Tibial nerve (tissue), 4 donors: ENCODE data around the gene ATAD3B. TPM values are rescaled to one million over a fixed set of nuclear protein-coding genes. Genes with fewer than 3 reads are reported as not detected.
"Not testable (repeated sequence)": the region's sequence is repeated elsewhere in the genome, so short reads cannot be mapped to it uniquely, and the experiment has no call there.

Experiments used
- DNase-seq, 2 donors: peaks; one replicate each; pipeline ENCODE4 v3.0.0-alpha.2; 2019; ENCODE audit warnings: low spot score in 2 of 2
- H3K27ac ChIP-seq, 4 donors: fragments of 200-600 bp; sonication (generic) in 3 of 4; one replicate each; pipeline ENCODE4 v1.5.1; 2017 to 2019; ENCODE audit warnings: mild to moderate bottlenecking in 1 of 4
- H3K27me3 ChIP-seq, 2 donors: fragments of 200-600 bp; sonication (generic) in 1 of 2; one replicate each; pipeline versions ENCODE4 v1.5.1 to v1.6.0; 2017 to 2019
- H3K36me3 ChIP-seq, 3 donors: fragments of 200-600 bp; sonication (generic); one replicate each; pipeline ENCODE4 v1.5.1; 2018 to 2019
- H3K4me1 ChIP-seq, 4 donors: fragments of 200-600 bp; sonication (generic) in 3 of 4; one replicate each; pipeline ENCODE4 v1.5.1; 2017 to 2019
- H3K4me3 ChIP-seq, 4 donors: fragments of 200-600 bp; sonication (generic) in 3 of 4; one replicate each; pipeline ENCODE4 v1.5.1; 2017 to 2019; ENCODE audit warnings: mild to moderate bottlenecking in 1 of 4, moderate library complexity in 1 of 4
- H3K9me3 ChIP-seq, 4 donors: fragments of 200-600 bp; sonication (generic) in 3 of 4; one replicate each; pipeline ENCODE4 v1.5.1; 2017 to 2019
- EP300 ChIP-seq, 2 donors: sonication (generic); formaldehyde crosslinking; IDR thresholded peaks; one replicate each; pipeline ENCODE4 v1.6.1; 2017; ENCODE audit warnings: antibody characterized with exemption in 2 of 2, mild to moderate bottlenecking in 1 of 2
- POLR2A ChIP-seq, 2 donors: fragments of 450-650 bp; IDR thresholded peaks; one replicate each; pipeline ENCODE4 v1.6.1; 2017; ENCODE audit warnings: antibody characterized with exemption in 2 of 2, mild to moderate bottlenecking in 2 of 2, moderate library complexity in 2 of 2
- WGBS, 2 donors: methylation state at CpG; one replicate each; pipeline ENCODE4 v1.1.5; 2018; 5-methylcytosine and 5-hydroxymethylcytosine counted together
- total RNA-seq, 4 donors: library from RNA; depleted of rRNA; stranded (reverse); fragments of >200 nt; gene quantifications; one replicate each; pipeline ENCODE4 v1.1.0, GENCODE V29; 2016
- TF ChIP-seq, protein P1 (sequence below), 5 experiments: fragments of 200-600 bp in 3 of 5; fragments of 450-650 bp in 2 of 5; sonication (generic) in 3 of 5; IDR thresholded peaks; one replicate each; pipeline ENCODE4 v1.5.1; 2016 to 2019; ENCODE audit warnings: antibody characterized with exemption in 5 of 5, mild to moderate bottlenecking in 3 of 5, moderate library complexity in 2 of 5

The ATAD3B gene
- total RNA-seq, 4 donors from 2014 or later: 18.4 to 48.9 (median 22.5) TPM

GRCh38 chr1:1470626-1471388 is 758 bp upstream of the ATAD3B start:
- peak overlapping the region; percentile 62 to 91 (median 76) for H3K4me3 ChIP-seq
- DNase-seq: no peak
- no peak for TF ChIP-seq EP300 (IDR thresholded peaks at IDR 0.05)
- TF ChIP-seq, protein P1, sequence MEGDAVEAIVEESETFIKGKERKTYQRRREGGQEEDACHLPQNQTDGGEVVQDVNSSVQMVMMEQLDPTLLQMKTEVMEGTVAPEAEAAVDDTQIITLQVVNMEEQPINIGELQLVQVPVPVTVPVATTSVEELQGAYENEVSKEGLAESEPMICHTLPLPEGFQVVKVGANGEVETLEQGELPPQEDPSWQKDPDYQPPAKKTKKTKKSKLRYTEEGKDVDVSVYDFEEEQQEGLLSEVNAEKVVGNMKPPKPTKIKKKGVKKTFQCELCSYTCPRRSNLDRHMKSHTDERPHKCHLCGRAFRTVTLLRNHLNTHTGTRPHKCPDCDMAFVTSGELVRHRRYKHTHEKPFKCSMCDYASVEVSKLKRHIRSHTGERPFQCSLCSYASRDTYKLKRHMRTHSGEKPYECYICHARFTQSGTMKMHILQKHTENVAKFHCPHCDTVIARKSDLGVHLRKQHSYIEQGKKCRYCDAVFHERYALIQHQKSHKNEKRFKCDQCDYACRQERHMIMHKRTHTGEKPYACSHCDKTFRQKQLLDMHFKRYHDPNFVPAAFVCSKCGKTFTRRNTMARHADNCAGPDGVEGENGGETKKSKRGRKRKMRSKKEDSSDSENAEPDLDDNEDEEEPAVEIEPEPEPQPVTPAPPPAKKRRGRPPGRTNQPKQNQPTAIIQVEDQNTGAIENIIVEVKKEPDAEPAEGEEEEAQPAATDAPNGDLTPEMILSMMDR (IDR thresholded peaks at IDR 0.05): no peak
- no peak for TF ChIP-seq POLR2A (IDR thresholded peaks at IDR 0.05)
- 11 to 15% methylated on average over 16 of the region's 16 CpGs for WGBS, 2 donors
- peaks cover 0 to 29% (median 12%) of the 10 kb centered on the region in 4 donors for H3K4me1 ChIP-seq
- H3K36me3 ChIP-seq: no peaks in the 10 kb centered on the region
- H3K27me3 ChIP-seq: no peaks in the 10 kb centered on the region
- no peaks in the 10 kb centered on the region for H3K9me3 ChIP-seq
- H3K27ac ChIP-seq: peak overlapping the region; percentile 67 to 86 (median 84)

DNA sequence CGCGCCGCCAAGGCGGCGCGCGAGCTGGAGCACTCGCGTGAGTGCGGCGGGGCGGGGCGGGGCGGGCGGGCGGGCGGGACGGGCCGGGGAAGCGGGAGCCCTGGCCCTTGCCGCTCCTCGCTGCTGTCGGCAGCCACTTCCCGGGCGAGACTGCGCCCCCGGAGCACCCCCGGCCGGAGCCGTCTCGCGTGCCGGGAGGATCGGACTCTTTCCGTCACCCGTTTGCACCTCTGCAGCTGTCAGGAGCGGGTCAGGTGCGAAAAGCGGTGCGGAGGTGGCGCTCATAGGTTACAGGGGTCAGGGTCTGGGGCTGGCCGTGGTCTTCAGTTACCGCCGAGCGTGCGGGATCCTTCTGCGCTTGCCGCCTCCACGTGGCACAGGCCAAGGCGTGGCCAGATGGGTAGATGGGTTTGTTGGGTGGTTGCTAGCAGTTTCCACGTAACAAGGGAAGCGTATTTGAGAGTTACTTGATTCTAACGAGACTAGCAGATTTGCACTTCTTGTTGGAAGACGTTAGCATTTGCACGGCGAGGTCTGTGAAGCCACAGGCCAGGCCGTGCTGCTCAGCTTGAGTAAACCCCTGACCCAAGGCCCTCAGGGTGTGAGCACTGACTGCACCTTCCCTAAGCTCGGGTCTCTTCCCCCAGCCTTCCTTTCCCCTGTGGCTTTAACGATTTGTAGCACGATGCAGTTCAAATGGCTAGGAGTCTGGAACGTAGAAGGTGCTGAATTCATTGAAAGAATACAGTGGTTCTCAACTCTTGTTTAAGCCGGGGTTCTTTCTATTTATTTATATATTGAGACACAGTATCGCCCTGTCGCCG is 700 bp downstream of the ATAD3B start:
- not testable (repeated sequence) for H3K27me3 ChIP-seq, H3K9me3 ChIP-seq, H3K36me3 ChIP-seq, DNase-seq
- Histone ChIP-seq H3K4me1 (peaks cover 0 to 29% (median 12%) of the 10 kb centered on the region in 4 donors), H3K27ac (peak overlapping the region in 2 of 4 donors; percentile 85 to 86), H3K4me3 (peak overlapping the region; percentile 52 to 91 (median 76))
- 18% methylated on average over 11 to 13 of the region's 65 CpGs for WGBS, 2 donors

- 87 to 88% methylated on average over 10 to 13 of the region's 17 CpGs for WGBS, 2 donors
- not testable (repeated sequence) for H3K9me3 ChIP-seq, H3K4me3 ChIP-seq, DNase-seq, H3K27ac ChIP-seq, H3K27me3 ChIP-seq
- Histone ChIP-seq H3K4me1 (peaks cover 0 to 23% (median 9%) of the 10 kb centered on the region in 4 donors), H3K36me3 (peaks cover 0 to 42% (median 10%) of the 10 kb centered on the region in 3 donors)
These were observed 4.4 kb downstream of the ATAD3B start for GRCh38 chr1:1476011-1476410.

DNA sequence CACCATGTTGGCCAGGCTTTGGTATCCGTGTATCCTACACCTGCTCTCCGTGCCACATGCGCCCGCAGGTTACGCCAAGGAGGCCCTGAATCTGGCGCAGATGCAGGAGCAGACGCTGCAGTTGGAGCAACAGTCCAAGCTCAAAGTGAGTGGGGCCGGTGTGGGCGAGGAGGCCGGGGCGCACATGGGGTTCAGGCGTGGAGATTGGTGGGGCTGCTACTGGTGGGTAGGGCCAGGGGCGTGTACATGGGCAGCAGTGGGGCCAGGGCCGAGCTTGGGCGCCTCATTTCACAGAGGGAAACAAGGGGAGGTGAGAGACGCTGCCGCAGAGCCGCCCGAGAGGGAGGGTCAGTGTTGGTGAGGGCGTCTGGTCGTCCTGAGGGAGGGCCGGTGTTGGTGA is 5.6 kb downstream of the ATAD3B start:
- TF ChIP-seq, protein P1 (IDR thresholded peaks at IDR 0.05): no peak
- no peak for TF ChIP-seq EP300 (IDR thresholded peaks at IDR 0.05)
- no peak for TF ChIP-seq POLR2A (IDR thresholded peaks at IDR 0.05)
- Histone ChIP-seq H3K4me3 (no peak overlapping the region), H3K27ac (no peak overlapping the region), H3K4me1 (peaks cover 0 to 22% (median 8%) of the 10 kb centered on the region in 4 donors), H3K9me3 (no peaks in the 10 kb centered on the region), H3K36me3 (peaks cover 0 to 48% (median 10%) of the 10 kb centered on the region in 3 donors), H3K27me3 (no peaks in the 10 kb centered on the region)
- no peak for DNase-seq
- WGBS, 2 donors: 94% methylated on average over 22 of the region's 22 CpGs

DNA sequence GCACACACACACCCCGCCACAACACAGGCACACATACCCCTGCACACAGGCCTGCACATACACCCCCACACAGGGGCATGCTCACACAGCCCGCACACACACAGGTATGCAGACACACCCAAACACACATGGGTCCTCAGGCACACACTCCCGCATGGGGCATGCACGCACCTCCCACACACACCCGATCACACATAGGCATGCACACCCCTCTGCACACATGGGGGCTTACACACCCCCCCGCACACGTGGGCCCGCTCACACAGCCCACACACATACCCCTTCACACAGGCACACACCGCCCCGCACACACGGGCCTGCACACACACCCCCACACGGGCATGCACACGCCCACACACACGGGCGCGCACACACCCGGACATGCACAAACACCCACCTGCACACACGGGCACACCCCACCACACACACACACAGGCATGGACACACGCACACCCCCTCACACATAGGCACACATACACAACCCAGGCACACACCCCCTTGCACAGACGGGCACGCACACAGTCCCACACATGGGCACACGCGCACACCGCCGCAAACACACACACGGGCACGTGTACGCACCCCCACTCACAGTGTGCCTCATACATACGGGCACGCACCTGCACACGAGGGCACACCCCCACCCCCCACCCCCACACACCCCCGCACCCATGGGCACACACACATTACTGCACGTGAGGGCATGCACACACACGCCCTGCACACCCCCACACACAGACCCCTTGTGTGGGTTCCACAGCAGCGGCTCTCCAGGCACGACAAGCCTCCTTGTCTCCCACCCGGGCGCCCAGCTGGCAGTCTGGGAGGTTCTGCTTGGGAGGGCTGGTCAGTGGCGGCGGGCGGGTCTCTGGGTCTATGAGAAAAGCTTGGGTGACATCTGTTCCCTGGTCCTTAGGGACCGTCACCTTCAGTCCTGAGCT is 8.3 kb downstream of the ATAD3B start:
- 93% methylated on average over 38 to 42 of the region's 42 CpGs for WGBS, 2 donors
- TF ChIP-seq POLR2A (IDR thresholded peaks at IDR 0.05): no peak
- TF ChIP-seq, protein P1 (IDR thresholded peaks at IDR 0.05): no peak
- TF ChIP-seq EP300 (IDR thresholded peaks at IDR 0.05): no peak
- H3K9me3 ChIP-seq: no peaks in the 10 kb centered on the region
- no peak overlapping the region for H3K4me3 ChIP-seq
- H3K36me3 ChIP-seq: peaks cover 0 to 74% (median 10%) of the 10 kb centered on the region in 3 donors
- no peaks in the 10 kb centered on the region for H3K4me1 ChIP-seq
- no peak for DNase-seq
- H3K27ac ChIP-seq: no peak overlapping the region
- no peaks in the 10 kb centered on the region for H3K27me3 ChIP-seq

- not testable (repeated sequence) for H3K4me1 ChIP-seq
- peaks cover 0 to 80% (median 11%) of the 10 kb centered on the region in 3 donors for H3K36me3 ChIP-seq
- 95 to 98% methylated on average over 14 to 15 of the region's 16 CpGs for WGBS, 2 donors
These were observed 8.9 kb downstream of the ATAD3B start for GRCh38 chr1:1480488-1480867.

GRCh38 chr1:1481811-1482210 is 10.2 kb downstream of the ATAD3B start:
- not testable (repeated sequence) for H3K4me1 ChIP-seq, H3K9me3 ChIP-seq, DNase-seq, H3K27ac ChIP-seq, H3K27me3 ChIP-seq, H3K4me3 ChIP-seq
- peaks cover 0 to 88% (median 14%) of the 10 kb centered on the region in 3 donors for H3K36me3 ChIP-seq
- WGBS, 2 donors: 95 to 96% methylated on average over 17 to 26 of the region's 30 CpGs

More at GRCh38 chr1:1480488-1480867, 8.9 kb downstream of the ATAD3B start:
- DNase-seq, H3K27ac ChIP-seq, H3K27me3 ChIP-seq, H3K9me3 ChIP-seq, H3K4me3 ChIP-seq: not testable (repeated sequence)
